HG03520 (cell line): Measurements from ENCODE around the gene IQCK.

Experiments
- ATAC-seq: cut with Tn5 transposase; IDR thresholded peaks from one replicate; pipeline ENCODE4 v1.9.1; 2021; ENCODE audit warnings: mild to moderate bottlenecking, moderate library complexity; ENCODE audit not compliant: unreplicated experiment

IQCK gene

DNA sequence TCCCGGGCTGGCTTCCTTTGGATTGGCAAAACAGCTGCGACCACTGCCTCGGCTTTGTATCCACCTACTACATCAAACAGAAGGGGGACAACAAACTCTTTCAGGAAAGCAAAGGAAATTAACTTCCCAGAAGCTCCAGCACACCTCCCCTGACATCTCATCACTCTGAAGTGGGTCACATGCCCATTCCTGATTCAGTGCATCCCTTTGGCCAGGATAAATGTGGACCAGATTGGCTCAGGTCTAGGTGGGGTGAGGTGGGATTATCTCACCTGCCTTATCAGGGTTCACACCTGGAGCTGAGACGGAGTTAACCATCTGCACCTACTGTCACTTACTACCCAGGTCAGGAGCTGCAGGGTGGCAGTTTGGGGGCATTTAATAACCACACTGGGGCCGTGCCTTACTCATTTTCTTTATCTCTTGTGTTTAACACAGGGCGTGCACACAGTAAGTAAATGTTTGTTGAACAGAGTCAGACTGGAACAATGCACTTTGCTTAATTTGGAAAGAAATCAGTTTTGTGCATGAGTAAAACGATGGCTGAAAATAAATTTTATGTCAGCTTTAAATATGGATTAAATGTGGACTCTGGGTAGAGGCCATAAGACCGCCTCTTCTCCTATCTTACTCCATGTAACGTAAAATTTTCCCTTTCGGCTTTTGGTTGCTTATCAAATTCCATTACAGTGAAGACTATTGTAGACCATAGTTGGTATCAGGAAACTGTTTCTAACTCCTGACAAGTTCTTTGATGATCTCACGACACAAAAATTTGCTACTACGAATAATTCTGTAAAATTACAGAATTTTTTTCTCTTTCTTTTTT is 36.0 kb downstream of the IQCK start:
- no peak for ATAC-seq

DNA sequence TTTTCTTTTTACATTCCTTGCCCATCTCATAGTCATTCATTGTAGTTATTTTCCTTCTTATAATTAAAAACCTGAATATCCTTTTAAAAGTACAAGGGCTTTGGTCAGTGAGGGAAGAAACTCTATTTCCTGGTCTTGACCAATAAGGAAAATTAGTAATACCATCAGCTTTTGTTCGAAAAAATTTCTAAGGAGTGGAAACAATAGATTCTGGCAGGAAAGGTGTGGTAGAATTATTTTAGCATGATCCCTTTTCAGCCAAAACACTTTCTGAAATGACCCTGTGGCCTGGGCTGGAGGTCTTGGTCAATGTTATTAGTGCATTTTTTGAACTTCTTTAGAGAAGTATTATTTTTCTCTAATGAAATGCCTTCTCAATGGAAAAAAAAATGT is 36.6 kb downstream of the IQCK start:
- no peak for ATAC-seq

DNA sequence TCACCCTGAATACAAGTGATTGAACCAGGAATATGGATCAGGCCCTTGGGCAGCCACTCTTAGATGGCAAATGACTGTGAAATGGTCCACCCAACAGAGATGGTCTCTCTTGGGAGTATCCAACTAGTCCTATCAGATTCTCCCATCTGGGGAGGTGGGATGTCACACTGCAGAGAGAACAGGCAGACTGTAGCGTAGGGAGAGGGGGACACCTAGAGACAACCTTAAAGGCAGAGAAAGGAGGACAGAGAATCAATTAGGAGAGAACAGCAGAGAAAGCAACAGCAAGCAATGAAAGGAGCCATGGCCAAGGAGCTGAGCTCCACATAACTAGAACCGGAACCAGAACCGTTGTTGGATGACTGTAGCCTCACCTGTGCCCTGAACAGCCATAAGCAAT is 37.2 kb downstream of the IQCK start:
- ATAC-seq, result no peak

- ATAC-seq, result no peak
These were observed 39.0 kb downstream of the IQCK start for GRCh38 chr16:19757026-19757425.

DNA sequence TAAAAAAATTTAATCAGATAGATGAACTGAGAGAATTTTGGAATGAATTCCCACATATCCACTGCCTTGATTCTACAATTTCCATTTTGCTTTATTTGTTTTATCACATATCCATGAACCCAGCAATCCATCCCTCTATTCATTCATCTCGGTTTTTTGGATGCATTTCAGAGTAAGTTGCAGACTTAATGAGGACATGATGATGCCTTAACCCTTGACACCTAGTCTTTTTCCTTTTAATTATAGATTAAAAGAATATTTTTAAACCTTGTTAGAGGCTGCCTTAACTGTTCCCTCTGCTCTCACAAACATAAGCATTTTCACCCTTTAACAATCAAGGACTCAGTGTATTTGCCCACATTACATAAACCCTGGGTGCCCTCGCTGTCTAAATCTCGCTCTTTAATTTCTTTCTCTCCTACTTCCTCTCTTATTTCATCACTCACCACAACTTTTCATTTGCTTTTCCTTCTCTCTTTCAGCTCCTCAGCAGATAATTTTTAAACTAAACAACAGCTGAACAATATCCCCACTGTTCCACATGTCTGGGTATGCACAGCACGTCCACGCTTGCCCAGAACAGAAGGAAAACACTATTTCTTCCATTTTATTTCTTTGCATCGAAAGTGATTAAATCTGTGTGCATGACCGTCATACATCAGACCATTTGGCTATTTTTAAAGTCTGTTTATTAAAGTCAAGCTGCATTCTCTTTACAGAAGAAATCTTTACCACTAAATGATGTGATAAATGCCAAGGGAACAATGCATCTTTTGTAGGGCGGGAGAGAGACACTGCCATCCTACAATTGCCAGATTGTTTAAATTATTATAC is 39.9 kb downstream of the IQCK start:
- ATAC-seq, result no peak

DNA sequence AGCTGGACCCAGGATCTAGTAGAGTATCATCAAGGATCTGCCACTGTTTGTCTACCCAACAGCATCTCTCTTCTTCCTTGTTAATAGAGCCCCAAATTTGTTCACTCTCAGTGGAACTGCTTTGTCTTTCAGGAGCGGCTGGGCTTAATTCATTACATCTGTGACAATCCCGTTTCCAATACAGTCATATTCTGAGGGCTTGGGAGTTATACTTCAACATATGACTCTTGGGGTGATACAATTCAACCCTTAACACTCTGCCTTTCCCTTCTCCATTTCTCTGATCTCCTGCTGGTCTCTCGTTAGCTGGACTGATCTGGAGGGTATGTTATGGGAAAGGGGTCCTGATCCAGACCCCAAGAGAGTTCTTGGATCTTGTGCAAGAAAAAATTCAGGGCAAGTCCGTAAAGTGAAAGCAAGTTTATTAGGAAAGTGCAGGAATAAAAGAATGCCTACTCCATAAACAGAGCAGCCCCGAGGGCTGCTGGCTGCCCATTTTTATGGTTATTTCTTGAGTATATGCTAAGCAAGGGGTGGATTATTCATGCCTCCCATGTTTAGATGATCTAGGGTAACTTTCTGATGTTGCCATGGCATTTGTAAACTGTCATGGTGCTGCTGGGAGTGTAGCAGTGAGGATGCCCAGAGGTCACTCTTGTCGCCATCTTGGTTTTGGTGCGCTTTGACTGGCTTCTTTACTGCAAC is 42.4 kb downstream of the IQCK start:
- ATAC-seq, result no peak

- ATAC-seq, result no peak
These were observed 47.9 kb downstream of the IQCK start for GRCh38 chr16:19765860-19766553.

DNA sequence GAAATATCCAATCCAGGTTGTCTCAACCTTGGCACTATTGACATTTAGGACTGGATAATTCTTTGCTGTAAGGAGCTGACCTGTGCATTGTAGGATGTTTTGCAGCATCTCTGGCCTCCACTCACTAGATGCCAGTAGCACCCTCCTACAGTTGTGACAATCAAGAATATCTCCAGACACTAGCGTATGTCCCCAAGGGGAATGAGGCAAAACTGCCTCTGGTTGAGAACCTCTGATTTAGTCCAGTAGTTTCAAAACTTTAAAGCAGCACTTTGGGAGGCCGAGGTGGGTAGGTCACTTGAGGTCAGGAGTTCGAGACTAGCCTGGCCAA is 48.4 kb downstream of the IQCK start:
- ATAC-seq, result no peak

DNA sequence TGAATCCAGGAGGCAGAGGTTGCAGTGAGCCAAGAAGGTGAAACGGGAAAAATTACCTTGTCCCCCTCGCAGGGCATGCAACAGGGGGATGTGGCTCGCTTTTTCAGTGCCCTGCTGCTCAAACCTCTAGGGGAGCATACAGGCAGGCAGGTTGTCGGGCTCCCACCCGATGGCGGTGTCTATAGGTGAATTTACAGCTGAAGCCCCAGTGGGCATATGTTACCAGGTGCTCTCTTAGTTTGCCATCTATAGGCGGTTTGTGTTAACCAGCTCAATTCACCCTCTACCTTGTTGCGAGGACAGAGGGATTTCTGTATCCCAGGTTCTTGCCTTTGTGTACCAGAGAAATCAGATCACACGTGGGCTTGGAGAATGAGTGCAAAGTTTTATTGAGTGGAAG is 48.9 kb downstream of the IQCK start:
- no peak for ATAC-seq

- ATAC-seq, result no peak
These were observed 49.4 kb downstream of the IQCK start for GRCh38 chr16:19767497-19767896.

DNA sequence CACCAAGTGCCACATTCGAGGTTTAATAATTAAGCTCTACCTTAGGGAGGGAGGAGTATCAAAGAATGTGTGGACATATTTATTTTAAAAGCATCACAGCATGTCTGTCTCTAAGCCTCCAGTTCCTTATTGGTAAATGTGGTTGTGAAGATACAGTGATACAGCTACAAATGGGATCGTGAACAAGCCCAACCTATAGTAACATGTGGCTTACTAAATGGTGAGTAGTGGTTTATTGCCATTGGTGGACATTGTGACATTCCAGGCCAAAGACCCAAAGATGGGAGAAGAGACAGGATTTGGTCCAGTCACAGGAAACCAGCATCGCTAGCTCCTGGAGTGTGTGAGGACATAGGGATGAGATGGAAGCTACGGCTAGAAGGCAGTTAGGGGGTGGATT is 51.2 kb downstream of the IQCK start:
- ATAC-seq, result no peak

GRCh38 chr16:19771040-19771439 is 53.0 kb downstream of the IQCK start:
- no peak for ATAC-seq

DNA sequence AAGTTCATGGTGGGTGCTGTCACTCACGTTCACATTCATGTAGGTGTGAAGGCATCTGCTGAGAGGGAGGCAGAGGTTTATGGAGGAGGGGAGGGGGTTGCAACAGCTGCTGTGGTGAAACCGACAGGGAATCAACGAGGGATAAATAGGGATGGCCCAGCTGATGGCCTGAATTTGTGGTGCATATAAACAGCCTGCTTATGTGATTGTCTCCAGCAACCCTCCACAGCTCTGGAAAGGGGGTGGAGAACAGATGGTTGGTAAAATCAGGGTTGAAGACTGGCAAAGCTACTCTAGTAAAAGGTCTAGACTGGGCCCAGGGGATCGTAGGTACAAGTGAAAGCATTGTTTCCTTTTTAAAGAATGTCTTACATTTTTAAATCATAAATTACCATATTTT is 53.7 kb downstream of the IQCK start:
- no peak for ATAC-seq

DNA sequence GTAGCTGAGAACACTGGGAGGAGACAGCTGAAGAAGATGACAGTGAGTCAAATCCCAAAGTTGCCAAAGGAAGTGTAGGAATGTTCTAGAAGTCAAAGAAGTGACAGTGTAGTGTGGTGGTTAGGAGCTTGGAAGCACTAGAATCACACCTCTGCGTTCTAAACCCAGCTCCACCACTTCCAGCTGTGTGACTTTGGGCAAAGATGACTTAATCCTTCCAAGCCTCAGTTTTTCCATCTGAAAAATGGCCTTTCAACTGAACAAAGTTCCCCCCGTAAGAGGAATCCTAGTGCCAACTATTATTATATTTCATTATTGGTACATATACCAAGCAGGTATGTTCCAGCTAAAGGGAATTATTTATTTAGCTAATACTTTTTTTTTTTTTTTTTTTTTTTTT is 56.0 kb downstream of the IQCK start:
- ATAC-seq, result no peak

DNA sequence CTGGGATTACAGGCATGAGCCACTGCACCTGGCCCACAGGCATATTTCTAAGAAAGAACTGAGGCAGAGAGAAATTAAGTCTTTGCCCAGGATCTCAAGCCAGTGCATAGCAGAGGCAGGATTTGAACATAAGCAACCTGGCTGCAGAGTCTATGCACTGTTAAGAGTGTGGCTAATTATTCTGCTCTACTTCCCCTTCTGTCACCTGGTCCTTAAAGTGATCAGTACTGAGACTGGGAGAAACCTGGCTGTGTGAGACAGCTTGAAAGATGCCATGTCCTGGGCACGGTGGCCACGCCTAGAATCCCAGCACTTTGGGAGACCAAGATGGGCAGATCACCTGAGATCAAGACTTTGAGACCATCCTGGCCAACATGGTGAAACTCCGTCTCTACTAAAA is 58.1 kb downstream of the IQCK start:
- ATAC-seq, result no peak

DNA sequence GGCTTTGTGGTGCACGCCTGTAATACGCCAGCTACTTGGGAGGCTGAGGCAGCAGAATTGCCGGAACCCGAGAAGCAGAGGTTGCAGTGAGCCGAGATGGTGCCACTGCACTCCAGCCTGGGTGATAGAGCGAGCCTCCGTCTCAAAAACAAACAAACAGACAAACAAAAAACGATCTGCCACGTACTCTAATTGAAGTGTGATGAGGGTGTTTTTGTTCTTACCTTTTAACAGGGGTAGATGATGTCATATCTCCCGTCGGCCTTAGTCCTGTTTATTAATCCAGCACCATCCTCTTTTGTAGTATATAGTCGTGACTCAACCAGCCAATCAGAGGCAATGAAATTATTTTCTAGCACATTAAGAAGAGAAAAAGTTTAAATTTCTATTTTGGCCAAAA is 58.5 kb downstream of the IQCK start:
- no peak for ATAC-seq

GRCh38 chr16:19780321-19780720 is 62.2 kb downstream of the IQCK start:
- ATAC-seq, result no peak

DNA sequence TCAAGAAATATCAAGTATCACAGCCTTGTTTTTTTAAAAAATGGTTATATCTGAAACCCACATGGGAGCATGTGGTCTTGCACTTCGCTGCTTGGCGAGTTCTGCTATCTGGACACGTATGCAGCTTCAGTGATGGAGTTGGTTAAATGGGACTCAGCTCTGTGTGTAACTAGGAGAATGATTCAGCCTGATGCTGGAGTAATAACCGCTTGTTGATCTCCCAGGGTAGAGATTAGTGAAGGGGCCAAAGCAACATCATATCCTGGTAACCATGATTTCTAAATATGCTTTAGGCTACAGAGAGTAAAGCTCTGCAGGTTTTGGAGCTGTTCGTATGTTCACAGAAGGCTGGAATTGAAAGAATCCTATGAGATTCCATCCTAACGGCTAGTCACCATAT is 63.2 kb downstream of the IQCK start:
- no peak for ATAC-seq

DNA sequence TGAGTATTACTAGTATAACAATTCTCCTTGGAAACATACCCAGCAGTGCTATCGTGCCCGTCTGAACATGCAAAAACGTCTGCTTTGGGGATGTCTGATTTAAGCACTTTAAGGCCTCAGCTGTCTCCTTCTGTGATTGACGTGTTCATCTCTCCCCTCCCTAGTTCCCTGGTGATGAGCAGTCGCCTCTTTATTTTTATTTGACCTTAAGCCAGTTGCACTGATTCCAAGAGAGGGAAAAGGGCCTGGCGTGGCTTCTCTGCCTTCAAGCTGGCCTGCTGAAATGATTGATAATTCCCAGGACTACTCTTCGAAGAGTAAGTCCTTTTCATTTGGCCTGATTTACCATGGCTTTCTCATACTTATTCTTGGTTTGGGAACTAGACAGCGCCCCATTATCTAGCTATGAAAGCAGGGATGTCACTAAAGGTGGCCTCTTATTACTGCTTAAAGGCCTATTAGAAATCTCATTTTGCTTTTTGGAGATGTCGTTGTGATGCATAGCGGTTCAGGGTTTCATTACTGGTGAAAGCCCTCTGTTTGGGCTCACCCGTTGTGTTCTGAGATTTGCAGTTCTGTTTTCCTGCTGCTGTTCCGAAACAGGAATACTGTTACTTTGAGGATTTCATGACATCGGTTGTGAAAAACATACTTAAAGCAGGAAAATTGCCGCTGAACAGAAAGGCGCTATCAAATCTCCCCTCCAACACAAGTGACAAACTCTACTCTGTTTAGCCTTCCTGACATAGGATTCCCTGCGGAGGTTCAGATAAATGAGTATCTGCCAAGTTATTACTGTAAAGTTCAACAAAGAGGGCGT is 65.5 kb downstream of the IQCK start:
- ATAC-seq, result no peak

DNA sequence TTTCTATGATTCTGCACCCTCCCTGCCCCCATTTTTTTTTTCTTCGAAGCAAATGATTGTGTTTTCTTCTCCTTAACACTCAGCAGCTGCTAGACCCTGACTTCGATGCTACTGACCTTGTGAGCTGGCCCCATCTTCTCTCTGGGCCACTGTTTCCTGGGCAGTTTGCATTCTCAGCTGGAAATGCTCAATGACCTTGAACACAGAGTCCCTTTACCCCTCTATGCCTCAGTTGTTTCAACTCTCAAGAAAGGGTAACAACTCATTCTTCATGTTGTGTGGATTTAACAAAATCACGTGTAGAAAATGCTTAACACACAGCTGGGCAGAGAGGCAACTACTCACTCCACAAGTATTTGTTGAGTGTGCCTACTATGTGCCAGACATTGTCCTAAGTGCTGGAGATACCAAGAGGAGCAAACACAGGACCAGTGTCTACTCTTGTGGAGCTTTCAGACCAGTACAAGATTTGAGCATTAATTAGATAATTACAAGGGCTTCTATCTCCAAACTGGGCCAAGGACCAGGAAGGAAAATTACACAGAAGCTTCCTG is 66.2 kb downstream of the IQCK start:
- ATAC-seq, result no peak
